H1 (cell line): ENCODE data around the gene ACHE. TPM values are rescaled to one million over a fixed set of nuclear protein-coding genes. Genes with fewer than 3 reads are reported as not detected.
"Not testable (repeated sequence)": the region's sequence is repeated elsewhere in the genome, so short reads cannot be mapped to it uniquely, and the experiment has no call there.

Source experiments
- CTCF ChIA-PET: fragments of 300-600 bp; sonication (Branson Sonifier 250); formaldehyde crosslinking; loops from one replicate; lab custom pipeline; 2021; ENCODE audit not compliant: partially characterized antibody; lab: Charles Lee
- POLR2A ChIA-PET: fragments of 300-600 bp; sonication (Branson Sonifier 250); formaldehyde crosslinking; loops from one replicate; lab custom pipeline; 2021; ENCODE audit warnings: inconsistent platforms; ENCODE audit not compliant: partially characterized antibody; lab: Charles Lee
- DNase-seq, 2 experiments: peaks; one replicate each; pipeline versions ENCODE4 v3.0.0 to v3.0.0-alpha.2; 2010 to 2022; ENCODE audit warnings: low spot score in 2 of 2, low read depth in 1 of 2, mixed read lengths in 1 of 2
- FAIRE-seq: peaks from 2 replicates; lab custom pipeline; 2011; peaks lifted over from hg19 to GRCh38; lab: Jason Lieb, UNC
- H2AFZ ChIP-seq: 2 replicates; pipeline ENCODE4 v1.8.1; 2012; ENCODE audit warnings: low read length, inconsistent platforms
- H2AK5ac ChIP-seq: 2 replicates; pipeline ENCODE4 v1.6.1; 2013; ENCODE audit warnings: low read depth, low read length
- H2BK120ac ChIP-seq: replicated peaks from 2 replicates; pipeline ENCODE3; 2013; ENCODE audit warnings: low read depth, low read length, inconsistent platforms
- H2BK12ac ChIP-seq: 2 replicates; pipeline ENCODE4 v1.6.1; 2013; ENCODE audit warnings: low read depth, low read length
- H2BK15ac ChIP-seq: 2 replicates; pipeline ENCODE4 v1.6.1; 2013; ENCODE audit warnings: low read length
- H2BK20ac ChIP-seq: 2 replicates; pipeline ENCODE4 v1.6.1; 2013; ENCODE audit warnings: low read length
- H2BK5ac ChIP-seq: 2 replicates; pipeline ENCODE4 v1.6.1; 2013; ENCODE audit warnings: low read depth, low read length
- H3K14ac ChIP-seq: 2 replicates; pipeline ENCODE4 v1.6.1; 2013; ENCODE audit warnings: inconsistent platforms; ENCODE audit not compliant: insufficient read length
- H3K18ac ChIP-seq: 2 replicates; pipeline ENCODE4 v1.6.1; 2013; ENCODE audit warnings: low read length; ENCODE audit errors: extremely low read depth
- H3K23ac ChIP-seq: 2 replicates; pipeline ENCODE4 v1.6.1; 2013; ENCODE audit warnings: inconsistent platforms; ENCODE audit not compliant: insufficient read length
- H3K23me2 ChIP-seq: 2 replicates; pipeline ENCODE4 v1.6.1; 2013; ENCODE audit warnings: low read depth, low read length
- H3K27ac ChIP-seq: 2 replicates; pipeline ENCODE4 v1.6.1; 2011; ENCODE audit warnings: low read depth, low read length, inconsistent platforms
- H3K27me3 ChIP-seq, 4 experiments: replicated peaks in 1 of 4; 1 replicate in 1 of 4; 2 replicates in 3 of 4; pipeline versions ENCODE4 v1.6.1 to v1.8.1; 2011 to 2013; ENCODE audit warnings: low read length in 3 of 4, mild to moderate bottlenecking in 3 of 4, inconsistent platforms in 2 of 4, mixed read lengths in 2 of 4, moderate library complexity in 1 of 4; ENCODE audit not compliant: control insufficient read depth in 3 of 4, insufficient read depth in 3 of 4; ENCODE audit errors: extremely low read depth in 1 of 4
- H3K36me3 ChIP-seq, 4 experiments: 2 replicates each; pipeline versions ENCODE4 v1.6.1 to v1.8.1; 2011 to 2013; ENCODE audit warnings: mild to moderate bottlenecking in 4 of 4, low read length in 3 of 4, moderate library complexity in 2 of 4, control low read depth in 1 of 4, inconsistent platforms in 1 of 4; ENCODE audit not compliant: insufficient read depth in 4 of 4, control insufficient read depth in 2 of 4
- H3K4ac ChIP-seq: replicated peaks from 2 replicates; pipeline ENCODE3; 2013; ENCODE audit warnings: low read length, low read depth, mixed read lengths, inconsistent platforms; ENCODE audit not compliant: insufficient read length
- H3K4me1 ChIP-seq, 4 experiments: replicated peaks in 1 of 4; 1 replicate in 1 of 4; 2 replicates in 3 of 4; pipeline versions ENCODE4 v1.6.1 to v1.8.1; 2011 to 2013; ENCODE audit warnings: low read length in 3 of 4, inconsistent platforms in 2 of 4, mixed read lengths in 1 of 4; ENCODE audit not compliant: insufficient read depth in 4 of 4, control insufficient read depth in 3 of 4
- H3K4me2 ChIP-seq, 2 experiments: 2 replicates each; pipeline versions ENCODE4 v1.6.1 to v1.8.1; 2011 to 2013; ENCODE audit warnings: low read depth in 2 of 2, low read length in 2 of 2, control low read depth in 1 of 2, inconsistent platforms in 1 of 2, mild to moderate bottlenecking in 1 of 2; ENCODE audit not compliant: insufficient read depth in 1 of 2
- H3K4me3 ChIP-seq, 4 experiments: fragments of 200-600, 300-600 bp in 1 of 4; sonication (generic), shearing (Covaris generic), sonication (Bioruptor Twin) in 1 of 4; 2 replicates each; pipeline versions ENCODE4 v1.5.1 to v1.8.1; 2011 to 2016; ENCODE audit warnings: low read length in 4 of 4, low read depth in 3 of 4, control low read depth in 2 of 4, inconsistent platforms in 2 of 4, mild to moderate bottlenecking in 2 of 4, mixed read lengths in 1 of 4, moderate library complexity in 1 of 4; ENCODE audit not compliant: insufficient read depth in 2 of 4; ENCODE audit errors: extremely low read depth in 1 of 4
- H3K56ac ChIP-seq: replicated peaks from 2 replicates; pipeline ENCODE3; 2013; ENCODE audit warnings: low read depth, mild to moderate bottlenecking, mixed read lengths, low read length, inconsistent platforms; ENCODE audit not compliant: insufficient read length
- H3K79me1 ChIP-seq: 2 replicates; pipeline ENCODE4 v1.6.1; 2013; ENCODE audit warnings: low read depth, low read length, control low read depth
- H3K79me2 ChIP-seq, 2 experiments: 2 replicates each; pipeline versions ENCODE4 v1.6.1 to v1.8.1; 2012 to 2013; ENCODE audit warnings: low read length in 2 of 2, mild to moderate bottlenecking in 2 of 2, inconsistent platforms in 1 of 2; ENCODE audit not compliant: insufficient read depth in 2 of 2, control insufficient read depth in 1 of 2
- H3K9ac ChIP-seq, 4 experiments: replicated peaks in 1 of 4; 1 replicate in 1 of 4; 2 replicates in 3 of 4; pipeline versions ENCODE4 v1.6.1 to v1.8.1; 2011 to 2013; ENCODE audit warnings: low read depth in 3 of 4, low read length in 3 of 4, control low read depth in 2 of 4, mild to moderate bottlenecking in 2 of 4, moderate library complexity in 2 of 4, inconsistent platforms in 1 of 4; ENCODE audit errors: extremely low read depth in 1 of 4
- H3K9me3 ChIP-seq, 2 experiments: 2 replicates each; pipeline versions ENCODE4 v1.6.1 to v1.8.1; 2012 to 2013; ENCODE audit warnings: mild to moderate bottlenecking in 2 of 2, moderate library complexity in 2 of 2, control low read depth in 1 of 2, inconsistent platforms in 1 of 2, low read depth in 1 of 2, low read length in 1 of 2, mixed read lengths in 1 of 2; ENCODE audit not compliant: insufficient read depth in 2 of 2
- H4K20me1 ChIP-seq, 2 experiments: replicated peaks in 1 of 2; 2 replicates each; pipeline versions ENCODE3 to v1.8.1; 2011 to 2013; ENCODE audit warnings: inconsistent platforms in 2 of 2, low read length in 2 of 2, mild to moderate bottlenecking in 1 of 2; ENCODE audit not compliant: insufficient read depth in 2 of 2, control insufficient read depth in 1 of 2
- H4K5ac ChIP-seq: 2 replicates; pipeline ENCODE4 v1.6.1; 2013; ENCODE audit warnings: low read length, low read depth, mixed read lengths, inconsistent platforms; ENCODE audit not compliant: insufficient read length
- H4K8ac ChIP-seq: 2 replicates; pipeline ENCODE4 v1.8.0; 2013; ENCODE audit warnings: mild to moderate bottlenecking, moderate library complexity, low read length, inconsistent platforms; ENCODE audit not compliant: insufficient read depth; ENCODE audit errors: extremely low read depth
- H4K91ac ChIP-seq: replicated peaks from 2 replicates; pipeline ENCODE3; 2013; ENCODE audit warnings: low read length, mixed read lengths, inconsistent platforms; ENCODE audit not compliant: insufficient read length
- WGBS, 2 experiments: shearing (Covaris generic) in 1 of 2; methylation state at CpG; one replicate each; pipeline versions ENCODE4 v1.1.6 to v1.1.7; 2013 to 2015; ENCODE audit warnings: low lambda C conversion rate in 2 of 2, mixed read lengths in 2 of 2, inconsistent platforms in 1 of 2, low coverage in 1 of 2, missing lambda C conversion rate in 1 of 2; ENCODE audit not compliant: insufficient replicate concordance in 2 of 2, insufficient coverage in 1 of 2, insufficient read length in 1 of 2; ENCODE audit errors: extremely low coverage in 1 of 2, missing lambda C conversion rate in 1 of 2; 5-methylcytosine and 5-hydroxymethylcytosine counted together
- polyA plus RNA-seq, 7 experiments: library from polyadenylated mRNA; depleted of rRNA in 3 of 7; stranded (reverse) in 5 of 7; unstranded in 2 of 7; fragments of >200 nt in 5 of 7; fragments of 200-250 nt in 2 of 7; gene quantifications; 1 replicate in 5 of 7; 2 replicates in 1 of 7; 4 replicates in 1 of 7; pipeline versions ENCODE4 v1.2.1 to v1.2.3, GENCODE V29; 2011 to 2013; ENCODE audit warnings: missing spikeins in 2 of 7, mixed read lengths in 2 of 7
- total RNA-seq: library from RNA; stranded (reverse); fragmentation: NEBNext Ultra II Directional; extraction: Animal tissue kit (Norgen Biotek cat#: 25700); gene quantifications from 2 replicates; pipeline ENCODE4 v1.2.1, GENCODE V29; 2021

The ACHE gene
- total and polyA plus RNA-seq, 2 of the 8 experiments (the other 6 are each of a cell fraction or from before 2014, with no cell fraction given), result 1.4 to 4.3 TPM

DNA sequence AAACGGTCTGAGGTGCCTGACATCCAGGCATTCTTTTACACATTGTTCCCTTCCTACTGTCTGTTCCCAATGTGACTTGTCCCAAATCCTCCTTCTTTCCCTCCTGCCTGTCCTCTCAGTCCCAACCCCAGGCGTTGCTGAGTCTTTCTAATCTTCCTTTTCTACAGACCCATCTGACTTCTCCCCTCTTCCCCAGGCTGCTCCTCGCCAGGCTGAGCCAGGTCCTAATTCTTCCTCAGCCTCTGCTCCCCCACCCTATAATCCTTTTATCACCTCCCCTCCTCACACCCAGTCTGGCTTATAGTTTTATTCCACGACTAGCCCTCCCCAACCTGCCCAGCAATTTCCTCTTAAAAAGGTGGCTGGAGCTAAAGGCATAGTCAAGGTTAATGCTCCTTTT is 27.9 kb upstream of the ACHE start:
- H3K79me1 ChIP-seq, H3K56ac ChIP-seq, H3K9ac ChIP-seq, H2AK5ac ChIP-seq, H3K18ac ChIP-seq, H2BK20ac ChIP-seq, H3K14ac ChIP-seq, H2BK120ac ChIP-seq, H3K23ac ChIP-seq, H3K9me3 ChIP-seq, H3K4ac ChIP-seq, FAIRE-seq, H2BK15ac ChIP-seq, H3K4me2 ChIP-seq, H2BK12ac ChIP-seq, H3K23me2 ChIP-seq, H2BK5ac ChIP-seq, CTCF ChIA-PET, H3K27ac ChIP-seq, H3K79me2 ChIP-seq, H4K20me1 ChIP-seq, H4K8ac ChIP-seq, H3K27me3 ChIP-seq, H2AFZ ChIP-seq, H3K4me1 ChIP-seq, H4K5ac ChIP-seq, H3K4me3 ChIP-seq, H3K36me3 ChIP-seq, DNase-seq, POLR2A ChIA-PET, H4K91ac ChIP-seq: not testable (repeated sequence)
- 94% methylated on average over 4 of the region's 4 CpGs; no CpG with 5 or more reads in 1 of the 2 experiments for whole genome bisulfite sequencing, 2 experiments
